ENCODE data around the gene THAP12.

The THAP12 gene

DNA sequence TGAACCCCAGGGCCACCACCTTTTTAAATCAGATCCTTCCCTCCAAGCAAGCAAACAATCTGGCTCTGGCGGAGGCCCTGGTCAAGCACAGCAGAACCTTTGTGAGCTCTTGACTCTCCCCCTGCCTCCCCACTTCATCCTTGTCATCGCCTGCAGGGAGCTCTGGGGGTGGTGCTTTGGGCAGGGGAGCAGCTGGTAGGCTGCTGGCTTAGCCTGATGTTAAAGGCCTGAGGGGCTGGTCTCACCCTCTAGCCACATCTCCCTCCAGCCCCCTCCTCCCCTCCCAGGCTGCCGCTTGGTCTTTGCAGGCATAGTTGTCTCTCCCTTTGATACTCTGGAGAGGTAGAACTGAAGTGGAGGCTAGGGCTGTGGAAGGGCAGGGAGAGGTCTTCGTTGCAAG, 50.9 kb downstream of the THAP12 start:
- TF ChIP-seq POLR2AphosphoS5 (IDR thresholded peaks at IDR 0.05; ENCODE audit: low read depth, low read length) (no peak), FOXP2 (optimal IDR thresholded peaks at IDR 0.05; ENCODE audit: borderline replicate concordance, extremely low read depth, extremely low read length, insufficient read depth) (no peak), TAF1 (IDR thresholded peaks at IDR 0.05; ENCODE audit: borderline replicate concordance, insufficient read depth, low read length) (no peak), SIN3A (IDR thresholded peaks at IDR 0.05; ENCODE audit: borderline replicate concordance, insufficient read depth, low read length) (no peak)
- TF ChIP-seq, protein P1, sequence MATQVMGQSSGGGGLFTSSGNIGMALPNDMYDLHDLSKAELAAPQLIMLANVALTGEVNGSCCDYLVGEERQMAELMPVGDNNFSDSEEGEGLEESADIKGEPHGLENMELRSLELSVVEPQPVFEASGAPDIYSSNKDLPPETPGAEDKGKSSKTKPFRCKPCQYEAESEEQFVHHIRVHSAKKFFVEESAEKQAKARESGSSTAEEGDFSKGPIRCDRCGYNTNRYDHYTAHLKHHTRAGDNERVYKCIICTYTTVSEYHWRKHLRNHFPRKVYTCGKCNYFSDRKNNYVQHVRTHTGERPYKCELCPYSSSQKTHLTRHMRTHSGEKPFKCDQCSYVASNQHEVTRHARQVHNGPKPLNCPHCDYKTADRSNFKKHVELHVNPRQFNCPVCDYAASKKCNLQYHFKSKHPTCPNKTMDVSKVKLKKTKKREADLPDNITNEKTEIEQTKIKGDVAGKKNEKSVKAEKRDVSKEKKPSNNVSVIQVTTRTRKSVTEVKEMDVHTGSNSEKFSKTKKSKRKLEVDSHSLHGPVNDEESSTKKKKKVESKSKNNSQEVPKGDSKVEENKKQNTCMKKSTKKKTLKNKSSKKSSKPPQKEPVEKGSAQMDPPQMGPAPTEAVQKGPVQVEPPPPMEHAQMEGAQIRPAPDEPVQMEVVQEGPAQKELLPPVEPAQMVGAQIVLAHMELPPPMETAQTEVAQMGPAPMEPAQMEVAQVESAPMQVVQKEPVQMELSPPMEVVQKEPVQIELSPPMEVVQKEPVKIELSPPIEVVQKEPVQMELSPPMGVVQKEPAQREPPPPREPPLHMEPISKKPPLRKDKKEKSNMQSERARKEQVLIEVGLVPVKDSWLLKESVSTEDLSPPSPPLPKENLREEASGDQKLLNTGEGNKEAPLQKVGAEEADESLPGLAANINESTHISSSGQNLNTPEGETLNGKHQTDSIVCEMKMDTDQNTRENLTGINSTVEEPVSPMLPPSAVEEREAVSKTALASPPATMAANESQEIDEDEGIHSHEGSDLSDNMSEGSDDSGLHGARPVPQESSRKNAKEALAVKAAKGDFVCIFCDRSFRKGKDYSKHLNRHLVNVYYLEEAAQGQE (IDR thresholded peaks at IDR 0.05; ENCODE audit: insufficient read depth in 1 of 2, low read depth in 2 of 2, low read length in 2 of 2) = no peak

DNA sequence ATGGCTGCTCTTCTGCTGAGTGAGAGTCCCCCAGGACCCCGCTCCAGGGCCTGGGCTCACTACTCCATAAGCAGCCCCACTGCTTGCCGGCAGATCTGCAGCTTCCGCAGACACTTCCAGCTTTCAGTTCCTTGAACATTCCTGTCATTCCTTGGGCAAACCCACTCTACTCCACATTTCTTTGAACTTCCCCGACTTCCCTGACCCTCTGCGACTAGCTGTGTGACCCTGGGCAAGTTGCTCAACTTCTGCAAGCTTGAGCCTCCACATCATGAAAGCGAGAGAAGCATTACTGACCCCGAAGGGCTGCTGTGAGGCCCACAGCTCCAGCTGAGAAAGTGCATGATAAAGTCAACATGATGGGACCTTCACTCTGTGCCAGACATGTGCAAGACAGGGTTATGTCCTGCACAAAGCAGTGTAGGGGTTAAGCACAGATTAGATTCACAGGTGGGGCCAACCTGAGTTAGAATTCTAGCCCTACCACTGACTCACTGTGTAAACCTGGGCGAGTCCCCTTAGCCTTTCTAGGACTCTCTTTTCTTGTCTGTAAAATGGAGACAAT, 51.8 kb downstream of the THAP12 start:
- no peak for TF ChIP-seq TAF1 (IDR thresholded peaks at IDR 0.05; ENCODE audit: borderline replicate concordance, insufficient read depth, low read length)
- no peak for TF ChIP-seq SIN3A (IDR thresholded peaks at IDR 0.05; ENCODE audit: borderline replicate concordance, insufficient read depth, low read length)
- no peak for TF ChIP-seq POLR2AphosphoS5 (IDR thresholded peaks at IDR 0.05; ENCODE audit: low read depth, low read length)
- TF ChIP-seq, protein P1 (IDR thresholded peaks at IDR 0.05; ENCODE audit: insufficient read depth in 1 of 2, low read depth in 2 of 2, low read length in 2 of 2) = no peak
- TF ChIP-seq FOXP2 (optimal IDR thresholded peaks at IDR 0.05; ENCODE audit: borderline replicate concordance, extremely low read depth, extremely low read length, insufficient read depth) = no peak

DNA sequence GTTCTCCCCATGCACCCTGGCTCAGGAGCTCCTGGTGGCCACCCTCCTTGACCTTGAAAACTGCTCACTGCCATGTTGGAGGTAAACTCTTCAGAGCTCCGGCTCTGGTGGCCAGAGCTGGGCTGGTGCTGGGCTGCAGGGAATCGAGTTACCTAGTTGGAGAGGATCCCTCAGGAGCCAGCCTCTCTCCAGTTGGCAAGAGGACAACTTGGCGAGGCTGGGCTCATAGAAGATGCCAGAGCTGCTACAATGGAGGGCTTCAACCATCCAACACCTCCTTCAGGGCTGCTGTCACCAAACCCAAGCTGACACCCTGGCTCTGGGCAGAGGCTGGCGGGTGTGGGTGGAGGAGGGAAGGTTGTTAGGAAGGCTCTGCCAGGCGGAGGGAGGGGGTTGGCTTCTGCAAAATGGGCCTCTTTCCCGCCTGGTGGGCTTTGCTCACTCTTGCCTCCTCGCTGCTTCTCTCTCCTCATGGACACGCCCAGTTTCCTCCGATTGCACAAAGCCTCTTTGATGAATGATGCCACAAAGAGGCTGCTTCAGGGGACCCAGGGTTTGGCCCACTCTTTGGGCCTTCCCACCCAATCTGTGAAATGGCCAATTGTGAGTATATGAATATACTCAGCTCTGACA, 53.1 kb downstream of the THAP12 start:
- no peak for TF ChIP-seq FOXP2 (optimal IDR thresholded peaks at IDR 0.05; ENCODE audit: borderline replicate concordance, extremely low read depth, extremely low read length, insufficient read depth)
- no peak for TF ChIP-seq POLR2AphosphoS5 (IDR thresholded peaks at IDR 0.05; ENCODE audit: low read depth, low read length)
- no peak for TF ChIP-seq SIN3A (IDR thresholded peaks at IDR 0.05; ENCODE audit: borderline replicate concordance, insufficient read depth, low read length)
- no peak for TF ChIP-seq TAF1 (IDR thresholded peaks at IDR 0.05; ENCODE audit: borderline replicate concordance, insufficient read depth, low read length)
- TF ChIP-seq, protein P1 (IDR thresholded peaks at IDR 0.05; ENCODE audit: insufficient read depth in 1 of 2, low read depth in 2 of 2, low read length in 2 of 2) = no peak

DNA sequence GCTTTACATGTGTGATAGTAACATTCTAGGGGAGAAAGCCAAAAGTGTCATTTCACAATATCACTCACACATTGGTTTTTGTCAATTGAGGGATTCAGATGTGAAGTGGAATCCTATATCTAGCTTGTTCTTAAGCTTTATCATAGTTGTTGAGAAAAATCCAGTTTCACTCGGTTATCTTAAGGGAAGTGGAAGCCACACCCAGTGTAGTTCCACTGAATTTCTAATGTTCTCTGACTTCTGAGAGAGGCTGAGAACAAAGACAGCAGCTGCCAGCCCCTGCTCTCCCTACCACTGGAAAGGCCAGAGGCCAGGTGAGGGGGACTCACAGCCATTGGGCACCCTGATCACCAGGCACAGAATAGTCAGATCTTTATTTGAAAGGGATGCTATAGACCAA, 53.7 kb downstream of the THAP12 start:
- TF ChIP-seq POLR2AphosphoS5 (IDR thresholded peaks at IDR 0.05; ENCODE audit: low read depth, low read length) = no peak
- TF ChIP-seq, protein P1 (IDR thresholded peaks at IDR 0.05; ENCODE audit: insufficient read depth in 1 of 2, low read depth in 2 of 2, low read length in 2 of 2) = no peak

DNA sequence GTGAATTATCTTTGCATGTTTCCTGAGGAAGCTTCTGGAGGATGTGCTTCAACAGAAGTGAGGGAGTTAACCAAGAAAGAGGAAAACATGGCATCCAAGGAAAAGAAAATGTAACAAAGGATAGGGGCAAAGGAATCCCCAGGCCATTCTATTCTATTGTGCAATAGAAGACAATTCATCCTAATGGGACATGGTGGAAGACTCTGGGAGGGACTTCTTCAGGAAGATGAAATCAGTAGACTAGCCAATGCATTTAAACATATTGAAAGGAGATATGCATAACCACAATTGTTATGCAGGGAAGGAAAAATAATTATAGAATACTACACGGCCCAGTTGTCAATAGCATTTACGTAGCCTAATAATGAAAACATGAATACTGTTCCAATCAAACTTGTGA, 55.7 kb downstream of the THAP12 start:
- TF ChIP-seq, protein P1 (IDR thresholded peaks at IDR 0.05; ENCODE audit: insufficient read depth in 1 of 2, low read depth in 2 of 2, low read length in 2 of 2) = no peak
- TF ChIP-seq POLR2AphosphoS5 (IDR thresholded peaks at IDR 0.05; ENCODE audit: low read depth, low read length) = no peak
- no peak for TF ChIP-seq TAF1 (IDR thresholded peaks at IDR 0.05; ENCODE audit: borderline replicate concordance, insufficient read depth, low read length)
- no peak for TF ChIP-seq SIN3A (IDR thresholded peaks at IDR 0.05; ENCODE audit: borderline replicate concordance, insufficient read depth, low read length)
- no peak for TF ChIP-seq FOXP2 (optimal IDR thresholded peaks at IDR 0.05; ENCODE audit: borderline replicate concordance, extremely low read depth, extremely low read length, insufficient read depth)

All from PFSK-1 (cell line).